Breast epithelium (tissue), 4 donors: ENCODE measurements around the gene METTL24. TPM values are rescaled to one million over a fixed set of nuclear protein-coding genes. Genes with fewer than 3 reads are reported as not detected.

Source experiments
- DNase-seq, 2 donors: peaks; one replicate each; pipeline ENCODE4 v3.0.0-alpha.2; 2019; ENCODE audit warnings: low spot score in 2 of 2
- H3K27ac ChIP-seq, 2 donors: fragments of 200-600 bp; sonication (generic) in 1 of 2; one replicate each; pipeline ENCODE4 v1.5.1; 2016 to 2019; ENCODE audit warnings: mild to moderate bottlenecking in 1 of 2
- H3K27me3 ChIP-seq, 2 donors: fragments of 200-600 bp; sonication (generic) in 1 of 2; one replicate each; pipeline versions ENCODE4 v1.5.1 to v1.6.0; 2017 to 2019; ENCODE audit warnings: control low read depth in 1 of 2, mild to moderate bottlenecking in 1 of 2
- H3K36me3 ChIP-seq: fragments of 200-600 bp; one replicate; pipeline ENCODE4 v1.5.1; 2019
- H3K4me1 ChIP-seq, 2 donors: fragments of 200-600 bp; sonication (generic); one replicate each; pipeline ENCODE4 v1.5.1; 2016 to 2019; ENCODE audit warnings: control low read depth in 1 of 2
- H3K4me3 ChIP-seq, 3 donors: fragments of 200-600 bp; sonication (generic); 1 replicate in 2 of 3; 2 replicates in 1 of 3; pipeline ENCODE4 v1.5.1; 2016 to 2019; ENCODE audit warnings: mild to moderate bottlenecking in 3 of 3, moderate library complexity in 2 of 3
- H3K9me3 ChIP-seq, 2 donors: fragments of 200-600 bp; sonication (generic) in 1 of 2; one replicate each; pipeline ENCODE4 v1.5.1; 2016 to 2019; ENCODE audit warnings: control low read depth in 1 of 2
- CTCF ChIP-seq, 3 donors: fragments of 450-650 bp; IDR thresholded peaks; one replicate each; pipeline ENCODE4 v1.5.1; 2016 to 2017; ENCODE audit warnings: antibody characterized with exemption in 3 of 3, mild to moderate bottlenecking in 3 of 3, moderate library complexity in 3 of 3
- POLR2A ChIP-seq: fragments of 450-650 bp; IDR thresholded peaks from one replicate; pipeline ENCODE4 v1.6.1; 2016; ENCODE audit warnings: antibody characterized with exemption, mild to moderate bottlenecking, moderate library complexity
- POLR2AphosphoS5 ChIP-seq, 3 donors: sonication (generic); formaldehyde crosslinking; IDR thresholded peaks; one replicate each; pipeline ENCODE4 v1.6.1; 2017; ENCODE audit warnings: antibody characterized with exemption in 3 of 3
- intact Hi-C: fragments of 100-400 bp; cut with DNase I; formaldehyde crosslinking; loops from one replicate; pipeline ENCODE4 v1.15.1; 2023; ENCODE audit warnings: low total_unique reads
- total RNA-seq, 3 donors: library from RNA; depleted of rRNA; stranded (reverse); fragments of >200 nt; gene quantifications; one replicate each; pipeline ENCODE4 v1.1.0, GENCODE V29; 2016

Gene METTL24
- total RNA-seq, 3 donors from 2014 or later = 0.96 to 6.6 (median 3.4) TPM

- TF ChIP-seq POLR2AphosphoS5 (IDR thresholded peaks at IDR 0.05) (no peak), POLR2A (no peak), CTCF (IDR thresholded peaks at IDR 0.05) (no peak)
- no peak for DNase-seq
- H3K9me3 ChIP-seq = no peaks in the 10 kb centered on the region
- H3K4me1 ChIP-seq = no peaks in the 10 kb centered on the region
- H3K27ac ChIP-seq = no peak overlapping the region
- no peaks in the 10 kb centered on the region for H3K27me3 ChIP-seq
- H3K4me3 ChIP-seq = no peak overlapping the region
- peaks cover 15% of the 10 kb centered on the region for H3K36me3 ChIP-seq
- intact Hi-C loops = no loop called here
Measured at GRCh38 chr6:110211753-110212152, 146.4 kb downstream of the METTL24 start.

GRCh38 chr6:110207652-110208051 lies 150.5 kb downstream of the METTL24 start:
- intact Hi-C loops = no loop called here
- H3K27me3 ChIP-seq = no peaks in the 10 kb centered on the region
- no peak for TF ChIP-seq POLR2AphosphoS5 (IDR thresholded peaks at IDR 0.05)
- TF ChIP-seq CTCF (IDR thresholded peaks at IDR 0.05) = no peak
- TF ChIP-seq POLR2A = no peak
- DNase-seq = no peak
- H3K27ac ChIP-seq = no peak overlapping the region
- no peaks in the 10 kb centered on the region for H3K4me1 ChIP-seq
- peaks cover 11% of the 10 kb centered on the region for H3K36me3 ChIP-seq
- H3K9me3 ChIP-seq = no peaks in the 10 kb centered on the region
- H3K4me3 ChIP-seq = no peak overlapping the region

GRCh38 chr6:110201151-110201884 lies 156.8 kb downstream of the METTL24 start:
- no peak for DNase-seq
- Histone ChIP-seq H3K4me1 (no peaks in the 10 kb centered on the region), H3K27ac (no peak overlapping the region), H3K4me3 (no peak overlapping the region), H3K9me3 (no peaks in the 10 kb centered on the region), H3K27me3 (no peaks in the 10 kb centered on the region), H3K36me3 (no peaks in the 10 kb centered on the region)
- TF ChIP-seq POLR2AphosphoS5 (IDR thresholded peaks at IDR 0.05) = no peak
- no peak for TF ChIP-seq CTCF (IDR thresholded peaks at IDR 0.05)
- TF ChIP-seq POLR2A = no peak
- intact Hi-C loops = no loop called here

- intact Hi-C loops = no loop called here
- Histone ChIP-seq H3K36me3 (no peaks in the 10 kb centered on the region), H3K27me3 (no peaks in the 10 kb centered on the region), H3K9me3 (no peaks in the 10 kb centered on the region), H3K4me3 (no peak overlapping the region), H3K4me1 (no peaks in the 10 kb centered on the region), H3K27ac (no peak overlapping the region)
- no peak for TF ChIP-seq POLR2A
- no peak for TF ChIP-seq CTCF (IDR thresholded peaks at IDR 0.05)
- no peak for TF ChIP-seq POLR2AphosphoS5 (IDR thresholded peaks at IDR 0.05)
- no peak for DNase-seq
Measured at GRCh38 chr6:110198561-110198960, 159.6 kb downstream of the METTL24 start.

- H3K27me3 ChIP-seq = no peaks in the 10 kb centered on the region
Measured at GRCh38 chr6:110196874-110197273, 161.3 kb downstream of the METTL24 start.

More at GRCh38 chr6:110196874-110197273, 161.3 kb downstream of the METTL24 start:
- intact Hi-C loops = no loop called here
- no peak overlapping the region for H3K27ac ChIP-seq
- no peaks in the 10 kb centered on the region for H3K9me3 ChIP-seq
- no peak for DNase-seq
- H3K36me3 ChIP-seq = no peaks in the 10 kb centered on the region
- no peaks in the 10 kb centered on the region for H3K4me1 ChIP-seq
- no peak for TF ChIP-seq POLR2AphosphoS5 (IDR thresholded peaks at IDR 0.05)
- TF ChIP-seq CTCF (IDR thresholded peaks at IDR 0.05) = no peak
- no peak for TF ChIP-seq POLR2A
- H3K4me3 ChIP-seq = no peak overlapping the region
